Lower leg skin (tissue), 4 donors: ENCODE results near the gene OR14I1. TPM values are rescaled to one million over a fixed set of nuclear protein-coding genes. Genes with fewer than 3 reads are reported as not detected.

Experiments
- DNase-seq, 2 donors: peaks; one replicate each; pipeline ENCODE4 v3.0.0-alpha.2; 2019; ENCODE audit warnings: low spot score in 2 of 2
- H3K4me3 ChIP-seq: fragments of 200-600 bp; sonication (generic); 2 replicates; pipeline ENCODE4 v1.5.1; 2017; ENCODE audit warnings: mild to moderate bottlenecking, low read depth; ENCODE audit not compliant: poor library complexity, severe bottlenecking
- CTCF ChIP-seq, 3 donors: fragments of 450-650 bp; IDR thresholded peaks; one replicate each; pipeline ENCODE4 v1.5.1; 2016; ENCODE audit warnings: antibody characterized with exemption in 3 of 3, mild to moderate bottlenecking in 3 of 3, moderate library complexity in 2 of 3
- POLR2A ChIP-seq, 2 donors: fragments of 450-650 bp; IDR thresholded peaks; one replicate each; pipeline ENCODE4 v1.6.1; 2016 to 2017; ENCODE audit warnings: antibody characterized with exemption in 2 of 2, mild to moderate bottlenecking in 1 of 2, moderate library complexity in 1 of 2
- WGBS, 2 donors: methylation state at CpG; one replicate each; pipeline ENCODE4 v1.1.5; 2018; 5-methylcytosine and 5-hydroxymethylcytosine counted together
- intact Hi-C: fragments of 100-400 bp; cut with DNase I; formaldehyde crosslinking; loops from one replicate; pipeline ENCODE4 v1.15.0; 2023; ENCODE audit warnings: low total_unique reads
- total RNA-seq, 4 donors: library from RNA; depleted of rRNA; stranded (reverse); fragments of >200 nt; gene quantifications; one replicate each; pipeline ENCODE4 v1.1.0, GENCODE V29; 2016

Gene OR14I1
- total RNA-seq = not detected

- WGBS, 2 donors = 63 to 73% methylated on average over 1 of the region's 1 CpG
- H3K4me3 ChIP-seq = no peak within 1 kb of the TSS
- no peak for DNase-seq
- TF ChIP-seq POLR2A (IDR thresholded peaks at IDR 0.05) (no peak), CTCF (IDR thresholded peaks at IDR 0.05) (no peak)
- intact Hi-C loops = no loop called here
These were observed at the start of gene OR14I1 for GRCh38 chr1:248702714-248703113. OR14I1 (minus strand) TSS chr1:248702766.

GRCh38 chr1:248751635-248752034, 49.1 kb upstream of the OR14I1 start:
- 71 to 77% methylated on average over 4 of the region's 4 CpGs for WGBS, 2 donors
- no peak for TF ChIP-seq POLR2A (IDR thresholded peaks at IDR 0.05)
- TF ChIP-seq CTCF (IDR thresholded peaks at IDR 0.05) = no peak
- no peak overlapping the region for H3K4me3 ChIP-seq
- intact Hi-C loops = no loop called here
- DNase-seq = no peak

- no peak for TF ChIP-seq POLR2A (IDR thresholded peaks at IDR 0.05)
- no peak for TF ChIP-seq CTCF (IDR thresholded peaks at IDR 0.05)
- intact Hi-C loops = no loop called here
- no peak overlapping the region for H3K4me3 ChIP-seq
- no peak for DNase-seq
- WGBS, 2 donors = 60% methylated on average over 5 of the region's 5 CpGs
These were observed 48.6 kb upstream of the OR14I1 start for GRCh38 chr1:248751142-248751541.

GRCh38 chr1:248750496-248750895, 47.9 kb upstream of the OR14I1 start:
- H3K4me3 ChIP-seq = no peak overlapping the region
- 63 to 76% methylated on average over 2 of the region's 2 CpGs for WGBS, 2 donors
- intact Hi-C loops = no loop called here
- no peak for DNase-seq
- TF ChIP-seq POLR2A (IDR thresholded peaks at IDR 0.05) (no peak), CTCF (IDR thresholded peaks at IDR 0.05) (no peak)

- WGBS, 2 donors = 82 to 94% methylated on average over 4 to 9 of the region's 10 CpGs
- TF ChIP-seq CTCF (IDR thresholded peaks at IDR 0.05) (no peak), POLR2A (IDR thresholded peaks at IDR 0.05) (no peak)
- no peak for DNase-seq
- no peak overlapping the region for H3K4me3 ChIP-seq
- intact Hi-C loops = no loop called here
These were observed 45.6 kb upstream of the OR14I1 start for GRCh38 chr1:248748211-248748610.

- 91 to 93% methylated on average over 7 of the region's 7 CpGs for WGBS, 2 donors
- no peak for TF ChIP-seq POLR2A (IDR thresholded peaks at IDR 0.05)
- TF ChIP-seq CTCF (IDR thresholded peaks at IDR 0.05) = no peak
- no peak overlapping the region for H3K4me3 ChIP-seq
- no peak for DNase-seq
- intact Hi-C loops = no loop called here
These were observed 38.3 kb upstream of the OR14I1 start for GRCh38 chr1:248740876-248741275.
